Activated gamma-delta T cell (primary cell): ENCODE measurements around the gene PTPRG.

Experiments
- DNase-seq: peaks from one replicate; lab custom pipeline; 2025; lab: John Stamatoyannopoulos, UW

The PTPRG gene

DNA sequence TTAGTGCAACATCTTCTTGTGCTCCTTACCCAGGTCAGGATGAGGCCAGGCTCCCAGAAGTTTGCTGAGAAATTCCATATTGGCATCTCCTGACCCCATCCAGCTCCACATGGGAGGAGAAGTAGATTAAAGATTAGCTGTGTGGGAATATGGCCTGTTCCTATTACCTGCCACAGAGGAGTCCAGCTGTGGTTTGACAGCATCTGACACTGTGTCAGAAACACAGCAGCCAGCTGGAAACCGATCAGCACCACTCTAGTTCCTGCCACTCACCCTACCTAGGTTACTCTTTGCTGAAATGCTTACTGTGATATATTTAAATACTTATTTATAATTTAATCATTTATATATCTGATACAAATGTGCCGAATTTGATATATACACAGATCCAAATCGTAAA is 551.7 kb downstream of the PTPRG start:
- DNase-seq = no peak

DNA sequence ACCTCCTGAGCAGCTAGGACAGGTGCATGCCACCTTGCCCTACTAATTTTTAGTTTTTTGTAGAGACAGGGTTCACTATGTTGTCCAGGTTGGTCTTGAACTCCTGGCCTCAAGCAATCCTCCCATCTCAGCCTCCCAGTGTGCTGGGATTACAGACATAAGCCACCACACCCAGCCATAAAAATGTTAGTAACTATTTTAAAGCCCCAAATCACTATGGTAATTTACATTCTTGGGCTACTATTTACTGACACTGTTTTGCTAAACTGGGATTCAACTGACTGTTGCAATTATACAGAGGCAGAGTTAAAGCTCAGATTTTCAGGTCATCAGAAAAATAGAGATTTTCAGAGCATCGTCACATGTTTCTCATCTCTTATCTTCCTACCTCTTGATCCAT is 553.4 kb downstream of the PTPRG start:
- no peak for DNase-seq

- DNase-seq = no peak
These were observed 556.7 kb downstream of the PTPRG start for GRCh38 chr3:62117903-62118548.

GRCh38 chr3:62119139-62119538 is 557.8 kb downstream of the PTPRG start:
- no peak for DNase-seq

DNA sequence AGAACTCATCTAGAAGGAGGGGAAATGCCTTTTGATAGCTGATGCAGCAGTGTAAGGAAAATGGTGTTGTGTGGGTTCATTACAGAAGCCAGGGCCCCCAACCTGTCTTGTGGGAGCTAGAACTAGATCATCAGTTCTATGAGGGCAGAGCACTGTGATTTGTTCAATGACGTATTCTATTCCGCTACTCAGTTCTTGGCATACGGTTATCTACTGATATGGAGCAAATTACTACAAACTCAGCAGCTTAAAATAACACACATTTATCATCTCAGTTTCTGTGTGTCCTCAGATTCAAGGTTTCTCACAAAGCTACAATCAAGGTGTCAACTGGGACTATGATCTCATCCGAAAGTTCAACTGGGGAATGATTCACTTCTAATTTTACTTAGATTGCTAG is 561.4 kb downstream of the PTPRG start:
- no peak for DNase-seq

DNA sequence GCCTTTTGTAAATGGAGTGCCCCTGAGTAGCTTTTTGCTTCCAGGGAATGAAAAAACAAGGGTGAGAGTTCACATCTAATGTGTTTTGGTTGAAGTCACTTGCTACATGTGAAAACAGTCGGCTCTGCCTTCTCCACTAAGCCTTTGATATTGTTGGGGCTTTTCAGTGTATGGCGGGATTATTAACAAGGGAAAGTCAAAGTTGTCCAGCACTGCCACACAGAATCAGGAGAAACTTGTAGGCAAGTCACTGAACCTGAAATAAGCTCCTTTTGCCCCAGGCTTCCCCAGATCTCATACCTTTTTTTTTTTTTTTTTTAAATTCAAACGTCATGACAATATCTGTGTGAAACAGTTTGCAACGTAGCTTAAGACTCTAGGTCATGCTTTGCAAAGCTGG is 564.0 kb downstream of the PTPRG start:
- no peak for DNase-seq

GRCh38 chr3:62127116-62127515 is 565.7 kb downstream of the PTPRG start:
- no peak for DNase-seq

DNA sequence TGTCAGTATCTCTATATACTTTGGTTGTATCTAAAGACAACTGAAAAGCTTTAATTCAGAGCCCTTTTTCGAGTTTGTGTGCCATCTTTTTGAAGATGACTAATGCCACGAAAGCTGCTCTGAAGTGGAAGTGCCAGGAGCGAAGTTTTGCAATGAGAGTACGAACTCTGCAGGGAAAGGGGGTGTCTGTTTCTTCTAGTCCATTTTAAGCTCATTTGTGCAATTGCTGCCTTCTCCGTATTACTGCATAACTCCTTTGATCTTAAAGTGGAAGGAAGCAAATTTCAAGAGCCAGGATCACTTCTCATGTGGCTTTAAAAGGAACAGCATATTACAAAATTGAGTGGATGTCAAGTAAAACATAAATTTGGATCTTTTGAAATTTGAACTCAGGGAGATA is 566.7 kb downstream of the PTPRG start:
- DNase-seq = no peak

GRCh38 chr3:62128681-62129080 is 567.3 kb downstream of the PTPRG start:
- no peak for DNase-seq

DNA sequence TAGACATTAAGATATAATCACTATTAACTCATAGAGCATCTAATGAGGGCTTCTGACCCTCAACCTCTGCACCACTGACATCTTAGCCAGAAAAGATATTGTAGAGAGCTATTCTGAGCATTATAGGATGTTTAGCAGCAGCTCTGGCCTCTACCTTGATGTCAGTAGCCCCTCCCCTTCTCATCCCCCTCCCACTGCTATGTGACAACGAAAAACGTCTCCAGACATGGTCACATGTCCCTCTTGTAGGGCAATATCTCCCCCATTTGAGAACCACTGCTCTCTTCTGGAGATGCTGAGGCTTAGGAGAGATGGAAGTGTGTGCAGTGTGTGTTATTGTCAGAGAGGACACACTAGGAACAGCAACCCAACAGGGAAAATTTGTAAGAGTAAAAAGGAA is 569.7 kb downstream of the PTPRG start:
- no peak for DNase-seq

DNA sequence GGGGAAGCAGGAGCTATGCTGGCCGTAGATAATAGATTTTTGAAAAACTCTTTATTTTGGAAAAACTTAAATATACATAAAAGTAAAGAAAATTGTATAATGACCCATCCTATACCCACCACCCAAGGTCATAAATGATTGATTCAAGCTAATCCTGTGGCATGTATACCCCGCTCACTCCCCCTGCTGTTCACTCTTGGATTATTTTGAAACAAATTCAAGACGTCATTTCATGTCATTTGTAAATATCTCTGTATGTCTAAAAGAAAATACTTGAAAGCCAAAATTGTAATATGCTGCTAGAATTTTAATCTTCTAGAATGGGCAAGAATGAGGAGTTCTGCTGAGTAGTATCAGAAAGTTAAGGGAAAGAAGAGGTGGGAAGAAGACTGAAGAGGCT is 570.2 kb downstream of the PTPRG start:
- DNase-seq = no peak

DNA sequence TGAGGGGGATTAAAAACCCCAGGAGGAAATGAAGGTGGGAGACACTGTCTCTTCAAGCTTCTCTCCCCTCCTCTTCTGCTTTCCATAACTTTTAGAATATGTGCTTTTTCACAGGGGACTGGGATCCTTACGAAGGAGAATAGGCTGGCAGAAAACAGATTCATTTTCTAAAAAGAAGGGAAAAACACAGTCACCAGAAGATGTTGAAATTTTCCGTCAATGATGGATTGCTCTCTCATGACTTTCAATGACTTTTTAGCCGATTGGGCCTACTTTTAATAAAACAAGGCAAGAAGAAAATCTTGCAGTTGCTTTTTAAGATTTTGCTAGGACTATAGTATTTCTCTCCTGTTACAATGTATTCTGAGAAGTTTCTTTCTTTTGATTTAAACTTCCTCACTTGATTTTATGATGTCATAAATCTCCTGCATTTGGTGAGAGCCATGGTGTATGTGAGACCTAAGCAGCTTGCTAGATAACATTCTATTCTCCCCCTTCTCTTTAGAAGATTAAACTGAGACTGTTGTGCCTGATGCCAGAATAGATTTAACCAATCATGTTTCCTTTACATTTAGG is 570.7 kb downstream of the PTPRG start:
- DNase-seq = no peak

GRCh38 chr3:62133015-62133414 is 571.6 kb downstream of the PTPRG start:
- no peak for DNase-seq

DNA sequence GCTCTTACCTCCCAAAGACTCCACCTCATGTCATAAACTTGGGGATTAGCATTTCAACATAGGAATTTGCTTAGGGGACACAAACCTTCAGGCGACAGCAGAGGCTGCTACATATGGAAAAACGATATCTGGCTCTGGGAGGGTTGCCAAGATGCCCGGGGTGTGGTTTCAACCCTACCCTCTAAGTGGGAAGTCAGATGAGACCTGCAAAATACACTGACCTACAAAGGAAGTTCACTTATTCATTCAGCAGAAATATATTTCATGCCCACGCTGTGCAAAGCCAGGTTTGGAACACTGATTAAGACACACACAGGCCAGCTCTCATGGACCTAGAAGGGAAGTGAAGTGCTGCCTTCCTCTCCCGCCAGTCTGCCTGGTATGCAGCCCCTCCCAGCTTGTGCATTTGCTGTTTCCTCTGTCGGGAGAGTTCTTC is 572.7 kb downstream of the PTPRG start:
- no peak for DNase-seq

DNA sequence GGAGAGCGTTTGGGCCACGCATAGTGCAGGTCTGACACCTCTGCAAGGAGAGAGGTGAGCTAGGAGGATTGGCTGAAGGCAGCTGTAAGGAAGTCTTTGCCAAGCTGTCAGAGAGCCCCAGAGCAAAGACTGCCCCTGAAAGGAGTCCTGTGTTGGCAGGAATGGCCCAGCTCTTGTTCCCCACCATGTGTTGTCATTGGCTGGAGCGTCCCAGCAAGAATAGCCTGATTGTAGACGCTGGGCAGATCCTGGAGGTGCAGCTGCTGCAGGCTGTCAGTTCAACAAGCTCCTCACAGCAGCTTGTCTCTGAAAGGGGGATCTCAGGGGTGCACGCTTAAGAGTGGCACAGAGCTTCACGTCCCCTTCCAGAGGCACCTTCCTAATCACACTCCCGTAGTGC is 574.4 kb downstream of the PTPRG start:
- no peak for DNase-seq

DNA sequence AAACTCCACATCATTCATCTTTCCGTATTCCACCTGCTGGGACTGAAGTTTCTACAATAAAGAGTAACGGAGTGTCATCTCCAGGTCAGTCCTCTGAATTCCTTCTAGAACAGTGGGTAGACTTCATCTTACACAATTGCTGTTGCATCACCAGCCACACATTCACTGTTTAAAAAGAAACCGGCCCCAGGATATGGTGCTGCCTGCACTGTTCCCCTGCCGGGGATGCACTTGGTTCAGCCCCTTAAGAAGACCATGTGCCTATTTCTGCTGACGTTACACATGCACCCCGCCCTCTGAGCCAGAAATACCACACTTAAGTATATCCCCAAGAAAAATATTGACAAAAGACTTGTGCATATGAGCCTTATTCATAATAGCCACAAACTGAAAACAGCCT is 578.6 kb downstream of the PTPRG start:
- DNase-seq = no peak

DNA sequence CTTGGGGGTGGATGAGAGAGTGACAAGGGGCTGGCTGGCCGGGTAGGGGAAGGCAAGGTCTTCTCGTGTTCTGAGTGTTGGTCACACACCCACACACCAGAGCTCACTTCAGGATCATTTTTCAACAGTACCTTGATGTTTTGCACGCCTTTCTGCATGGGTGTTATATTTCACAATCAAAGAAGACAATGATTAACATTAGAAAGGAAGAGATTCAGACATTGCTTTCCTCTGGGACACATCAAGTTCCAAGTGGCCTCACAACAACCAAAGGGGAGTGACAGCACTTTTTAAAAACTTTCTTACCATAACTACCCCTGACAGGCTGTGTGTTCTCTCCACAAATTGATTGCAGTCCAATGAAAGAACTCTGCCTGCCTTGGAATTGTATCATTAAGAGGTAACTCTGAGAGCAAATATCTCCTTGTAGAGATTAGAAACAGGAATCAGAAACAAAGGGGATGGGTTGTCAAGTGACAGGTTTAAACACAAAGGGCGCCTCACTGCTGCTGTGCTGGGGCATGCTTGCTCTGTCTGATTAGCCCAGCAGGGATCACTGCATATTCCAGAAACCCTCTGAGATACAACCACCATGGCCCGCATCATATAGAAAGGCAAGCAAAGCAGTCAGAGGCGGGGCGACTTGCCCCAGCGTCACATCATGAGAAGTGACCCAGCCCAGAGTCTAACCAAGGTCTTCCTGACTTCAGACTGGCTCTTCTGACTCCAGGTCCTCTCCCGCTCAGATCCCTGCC is 581.1 kb downstream of the PTPRG start:
- no peak for DNase-seq

DNA sequence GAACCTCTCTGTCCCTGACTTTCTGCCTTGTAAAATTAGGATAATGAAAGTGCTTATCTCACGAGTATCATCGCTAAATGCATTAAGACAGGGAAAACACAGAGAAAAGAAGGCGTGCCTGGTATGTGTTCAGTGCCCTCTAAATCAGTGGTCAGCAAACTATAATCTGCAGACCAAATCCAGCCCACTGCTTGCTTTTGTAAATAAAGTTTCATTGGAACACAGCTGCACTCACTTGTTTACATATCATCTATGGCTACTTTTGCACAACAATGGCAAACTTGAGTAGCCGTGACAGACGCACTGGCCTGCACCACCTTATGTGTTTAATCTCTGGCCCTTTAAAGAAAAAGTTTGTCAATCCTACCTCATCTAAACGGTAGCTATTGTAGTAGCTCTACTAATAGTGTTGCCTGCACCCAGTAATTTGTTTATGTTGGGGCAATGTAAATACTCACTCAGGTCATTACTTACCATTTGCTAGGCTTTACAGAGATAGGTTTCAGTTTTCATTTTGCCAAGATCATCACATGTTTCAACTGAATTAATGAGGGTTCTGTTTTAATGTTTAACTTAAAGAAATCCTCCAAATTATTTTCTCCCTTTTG is 582.6 kb downstream of the PTPRG start:
- DNase-seq = no peak

DNA sequence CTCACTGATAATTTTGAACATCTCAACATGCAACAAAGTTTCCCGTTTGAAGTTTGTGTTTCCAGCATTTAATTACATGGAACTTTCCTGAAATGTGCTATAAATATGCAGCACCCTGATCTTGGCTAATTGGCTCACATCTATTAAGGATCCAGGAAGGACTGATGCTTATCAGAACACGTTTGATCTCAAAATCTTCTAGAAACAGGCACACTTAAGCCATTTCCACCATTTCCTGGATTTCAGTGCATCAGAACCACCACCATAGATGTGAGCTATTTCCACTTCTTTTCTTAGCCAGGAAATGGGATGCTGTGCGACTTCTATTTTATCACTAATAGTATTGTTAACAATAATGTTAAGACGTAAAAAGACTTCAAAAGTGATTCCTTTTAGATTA is 583.1 kb downstream of the PTPRG start:
- no peak for DNase-seq

DNA sequence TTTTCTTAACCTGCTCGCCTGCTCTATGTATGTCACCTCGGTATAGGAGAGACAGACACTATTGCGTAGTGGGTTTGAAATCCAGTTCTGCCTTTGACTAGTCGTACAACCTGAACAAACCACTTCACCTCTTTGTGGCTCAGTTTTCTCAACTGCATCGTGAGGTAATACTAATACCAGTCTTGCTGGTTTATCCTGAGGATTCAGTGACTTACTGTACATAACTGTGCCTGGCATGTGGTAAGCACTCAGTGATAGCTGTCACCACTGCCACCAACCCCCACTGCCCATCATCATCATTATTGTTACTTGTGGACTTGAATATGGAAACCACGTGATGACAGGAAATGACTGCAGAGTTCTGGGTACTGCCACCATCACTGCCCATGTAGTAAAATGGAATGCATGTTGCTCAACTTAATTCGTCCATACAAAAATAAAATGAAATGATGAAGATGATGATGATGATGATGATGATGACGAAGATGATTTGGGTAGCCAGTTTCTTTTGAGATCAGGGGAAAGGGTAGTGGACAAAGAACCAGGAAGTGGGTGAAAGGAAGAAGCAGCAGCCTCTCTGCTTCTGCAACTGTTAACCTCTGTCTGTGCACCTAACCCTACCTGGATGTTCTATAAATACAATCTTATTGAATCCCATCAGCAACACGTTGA is 583.9 kb downstream of the PTPRG start:
- DNase-seq = no peak

DNA sequence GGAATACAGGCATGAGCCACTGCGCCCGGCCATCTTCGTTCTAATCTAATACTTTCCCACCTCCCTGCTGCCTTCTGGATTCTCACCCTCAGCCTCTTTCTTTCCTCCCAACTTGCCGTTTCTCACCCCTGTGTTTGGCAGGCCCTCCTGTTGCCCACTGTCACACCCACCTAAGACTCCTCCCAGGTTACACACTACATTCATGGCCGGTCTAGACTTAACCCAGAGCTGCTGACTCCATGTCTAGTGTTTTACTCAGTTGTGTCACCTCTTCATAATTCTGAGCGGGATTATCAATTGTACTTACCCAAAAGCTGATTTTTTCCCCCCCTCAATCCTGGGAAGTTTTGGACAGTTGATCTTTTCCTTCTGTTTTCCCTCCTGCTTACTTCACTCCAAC is 588.2 kb downstream of the PTPRG start:
- DNase-seq = no peak

- DNase-seq = no peak
These were observed 588.6 kb downstream of the PTPRG start for GRCh38 chr3:62149962-62150361.
